HCT116 (cell line): ENCODE measurements around the gene TATDN2. TPM values are rescaled to one million over a fixed set of nuclear protein-coding genes. Genes with fewer than 3 reads are reported as not detected.

Experiments used
- ATAC-seq: fragments of 200-7000 bp; cut with Tn5 transposase; 2 replicates; pipeline ENCODE4 v1.9.1; 2020; ENCODE audit warnings: mild to moderate bottlenecking, moderate library complexity
- BruUV-seq: library from RNA; stranded (reverse); fragments of 400-500 nt; replicated peaks from 2 replicates; lab custom pipeline; 2021; lab: Mats Ljungman, UMichigan
- CTCF ChIA-PET: fragments of 300-600 bp; sonication (Branson Sonifier 250); formaldehyde crosslinking; loops from one replicate; lab custom pipeline; 2021; ENCODE audit warnings: antibody characterized with exemption; lab: Charles Lee
- POLR2A ChIA-PET: fragments of 300-600, 350-600 bp; sonication (Branson Sonifier 250); formaldehyde crosslinking; loops from one replicate; lab custom pipeline; 2021; ENCODE audit warnings: antibody characterized with exemption; lab: Charles Lee
- RAD21 ChIA-PET, 2 experiments: fragments of 300-600 bp; sonication (Branson Sonifier 250); formaldehyde crosslinking; loops; one replicate each; lab custom pipeline; 2023; ENCODE audit warnings: low total read pairs in 2 of 2; ENCODE audit not compliant: uncharacterized antibody in 2 of 2, unreplicated experiment in 2 of 2, low non-redundant PET in 1 of 2; lab: Charles Lee
- DNase-seq: peaks from one replicate; pipeline ENCODE4 v3.0.0-alpha.2; 2010; ENCODE audit warnings: low read depth, low spot score
- H2AFZ ChIP-seq: fragments of 200-600 bp; shearing (Covaris generic), sonication (generic); 2 replicates; pipeline ENCODE4 v1.6.1; 2017; ENCODE audit warnings: low read depth, mixed run types, mixed read lengths, antibody characterized with exemption, low read length; ENCODE audit not compliant: poor library complexity, severe bottlenecking
- H3K27ac ChIP-seq: 2 replicates; pipeline ENCODE4 v1.5.1; 2012; ENCODE audit warnings: low read depth, low read length
- H3K27me3 ChIP-seq: fragments of 200-600 bp; sonication (generic); 2 replicates; pipeline ENCODE4 v1.6.1; 2016; ENCODE audit warnings: mixed run types, low read length, mixed read lengths; ENCODE audit not compliant: insufficient read depth
- H3K36me3 ChIP-seq, 2 experiments: fragments of 200-500 bp in 1 of 2; fragments of 200-600 bp in 1 of 2; sonication (Bioruptor generic) in 1 of 2; sonication (generic) in 1 of 2; 2 replicates each; pipeline versions ENCODE4 v1.5.1 to v1.6.1; 2014 to 2016; ENCODE audit warnings: low read length in 2 of 2, inconsistent platforms in 1 of 2, mixed read lengths in 1 of 2, mixed run types in 1 of 2; ENCODE audit not compliant: insufficient read depth in 2 of 2, control insufficient read depth in 1 of 2
- H3K4me1 ChIP-seq, 2 experiments: fragments of 200-600 bp in 1 of 2; sonication (generic) in 1 of 2; 2 replicates each; pipeline versions ENCODE4 v1.5.1 to v1.6.1; 2012 to 2017; ENCODE audit warnings: low read length in 2 of 2, inconsistent platforms in 1 of 2, mild to moderate bottlenecking in 1 of 2, mixed read lengths in 1 of 2, mixed run types in 1 of 2, moderate library complexity in 1 of 2; ENCODE audit not compliant: insufficient read depth in 2 of 2, control insufficient read depth in 1 of 2
- H3K4me2 ChIP-seq: fragments of 200-600 bp; sonication (generic); 2 replicates; pipeline ENCODE4 v1.6.1; 2017; ENCODE audit warnings: mixed run types, low read length, mixed read lengths
- H3K4me3 ChIP-seq, 2 experiments: fragments of 200-600 bp in 1 of 2; sonication (generic) in 1 of 2; replicated peaks in 1 of 2; 2 replicates each; pipeline ENCODE4 v1.5.1; 2011 to 2016; ENCODE audit warnings: low read length in 2 of 2, control low read depth in 1 of 2, low read depth in 1 of 2, mild to moderate bottlenecking in 1 of 2, mixed read lengths in 1 of 2, mixed run types in 1 of 2
- H3K79me2 ChIP-seq: fragments of 200-600 bp; sonication (generic); 2 replicates; pipeline ENCODE4 v1.6.1; 2017; ENCODE audit warnings: mild to moderate bottlenecking, mixed run types, low read length, moderate library complexity, mixed read lengths; ENCODE audit not compliant: insufficient read depth
- H3K9ac ChIP-seq: fragments of 200-600 bp; sonication (generic); 2 replicates; pipeline ENCODE4 v1.6.1; 2016; ENCODE audit warnings: low read length, mixed read lengths
- H3K9me2 ChIP-seq: fragments of 200-600 bp; sonication (generic), shearing (Covaris generic); 2 replicates; pipeline ENCODE4 v1.6.1; 2017; ENCODE audit warnings: mixed run types, mild to moderate bottlenecking, moderate library complexity; ENCODE audit not compliant: insufficient read depth
- H3K9me3 ChIP-seq, 2 experiments: fragments of 200-500 bp in 1 of 2; fragments of 200-600 bp in 1 of 2; sonication (Bioruptor generic) in 1 of 2; sonication (generic) in 1 of 2; 2 replicates each; pipeline ENCODE4 v1.6.1; 2014 to 2017; ENCODE audit warnings: low read length in 2 of 2, mixed read lengths in 2 of 2, inconsistent platforms in 1 of 2, low read depth in 1 of 2, mild to moderate bottlenecking in 1 of 2, mixed run types in 1 of 2, moderate library complexity in 1 of 2; ENCODE audit not compliant: control insufficient read depth in 1 of 2, insufficient read depth in 1 of 2
- H4K20me1 ChIP-seq: fragments of 200-600 bp; sonication (generic), shearing (Covaris generic); 2 replicates; pipeline ENCODE4 v1.6.1; 2017; ENCODE audit warnings: mixed run types, mild to moderate bottlenecking, moderate library complexity; ENCODE audit not compliant: insufficient read depth
- ATF3 ChIP-seq: IDR thresholded peaks from 2 replicates; pipeline ENCODE4 v1.6.1; 2012
- CBX3 ChIP-seq: IDR thresholded peaks from 2 replicates; pipeline ENCODE4 v1.6.1; 2012; ENCODE audit warnings: low read depth
- CEBPB ChIP-seq: IDR thresholded peaks from 2 replicates; pipeline ENCODE4 v1.6.1; 2012; ENCODE audit warnings: low read depth
- CTCF ChIP-seq, 3 experiments: fragments of 200-600 bp in 1 of 3; sonication (generic) in 1 of 3; IDR thresholded peaks in 2 of 3; conservative IDR thresholded peaks in 1 of 3; 2 replicates each; pipeline ENCODE4 v1.5.1; 2012 to 2017; ENCODE audit warnings: low read depth in 2 of 3, low read length in 2 of 3, antibody characterized with exemption in 1 of 3, borderline replicate concordance in 1 of 3, control low read depth in 1 of 3, mild to moderate bottlenecking in 1 of 3, mixed read lengths in 1 of 3, mixed run types in 1 of 3, moderate library complexity in 1 of 3; ENCODE audit not compliant: insufficient read depth in 1 of 3
- EGR1 ChIP-seq: IDR thresholded peaks from 2 replicates; pipeline ENCODE4 v1.6.1; 2012; ENCODE audit warnings: low read depth
- ELF1 ChIP-seq: IDR thresholded peaks from 2 replicates; pipeline ENCODE4 v1.6.1; 2012; ENCODE audit warnings: low read depth, borderline replicate concordance
- FOSL1 ChIP-seq: IDR thresholded peaks from 2 replicates; pipeline ENCODE4 v1.6.1; 2012; ENCODE audit warnings: low read depth
- MAX ChIP-seq: IDR thresholded peaks from 2 replicates; pipeline ENCODE4 v1.6.1; 2012
- POLR2AphosphoS5 ChIP-seq: IDR thresholded peaks from 2 replicates; pipeline ENCODE4 v1.6.1; 2011; ENCODE audit warnings: mild to moderate bottlenecking, low read depth, low read length, moderate library complexity
- REST ChIP-seq: IDR thresholded peaks from 2 replicates; pipeline ENCODE4 v1.6.1; 2012; ENCODE audit warnings: low read depth
- SIN3A ChIP-seq: IDR thresholded peaks from 2 replicates; pipeline ENCODE4 v1.6.1; 2012; ENCODE audit warnings: low read depth
- TCF7L2 ChIP-seq: IDR thresholded peaks from 2 replicates; pipeline ENCODE4 v1.7.0; 2011; ENCODE audit warnings: borderline replicate concordance, inconsistent platforms; ENCODE audit not compliant: insufficient read depth, insufficient read length; ENCODE audit errors: extremely low read depth
- ZBTB33 ChIP-seq: IDR thresholded peaks from 2 replicates; pipeline ENCODE4 v1.6.1; 2011; ENCODE audit warnings: mild to moderate bottlenecking, low read length, moderate library complexity; ENCODE audit not compliant: insufficient replicate concordance; ENCODE audit errors: extremely low read depth
- intact Hi-C: fragments of 100-400 bp; cut with micrococcal nuclease; formaldehyde crosslinking; loops from 2 replicates; pipeline ENCODE4 v1.10.0; 2022
- total RNA-seq: library from RNA; stranded (reverse); gene quantifications from one replicate; pipeline ENCODE4 v1.2.1, GENCODE V29; 2021; ENCODE audit not compliant: unreplicated experiment

The TATDN2 gene
- total RNA-seq, 1 experiment from 2014 or later, result 26.8 TPM

- Histone ChIP-seq H4K20me1 (no peaks in the 10 kb centered on the region), H3K4me2 (no peak overlapping the region), H2AFZ (no peak overlapping the region), H3K9ac (no peak overlapping the region), H3K9me2 (no peaks in the 10 kb centered on the region), H3K27me3 (peaks cover 45% of the 10 kb centered on the region; the same call in 1 of the 2 replicates), H3K79me2 (no peaks in the 10 kb centered on the region), H3K36me3 (no peaks in the 10 kb centered on the region), H3K9me3 (no peaks in the 10 kb centered on the region), H3K4me1 (no peaks in the 10 kb centered on the region), H3K4me3 (no peak overlapping the region), H3K27ac (no peak overlapping the region)
- DNase-seq (no peak), ATAC-seq (no peak)
- BruUV-seq, result no TSS peak
- TF ChIP-seq ATF3, result no peak
- TF ChIP-seq CEBPB, result no peak
- no peak for TF ChIP-seq CTCF (IDR thresholded peaks at IDR 0.05 in 2 of 3, conservative IDR thresholded peaks at IDR 0.05 in 1 of 3; ENCODE audit: borderline replicate concordance in 1 of 3, insufficient read depth in 1 of 3, low read depth in 2 of 3, low read length in 2 of 3)
- TF ChIP-seq EGR1, result no peak
- no peak for TF ChIP-seq SIN3A
- TF ChIP-seq ELF1, result no peak
- no peak for TF ChIP-seq MAX
- TF ChIP-seq POLR2AphosphoS5, result no peak
- no peak for TF ChIP-seq ZBTB33
- TF ChIP-seq CBX3, result no peak
- TF ChIP-seq FOSL1, result no peak
- no peak for TF ChIP-seq TCF7L2
- no peak for TF ChIP-seq REST
- ChIA-PET RAD21 (no interaction called here), CTCF (no interaction called here), POLR2A (no interaction called here)
- intact Hi-C loops, result no loop called here
Measured at GRCh38 chr3:10329495-10330015, 81.3 kb downstream of the TATDN2 start.
